Small intestine (tissue), 7 donors: ENCODE data around the gene ANKRD13A. TPM values are rescaled to one million over a fixed set of nuclear protein-coding genes. Genes with fewer than 3 reads are reported as not detected.
A peak's percentile ranks its signal among the peaks of the same experiment; 100 is the strongest.

Experiments
- DNase-seq, 2 donors: peaks; one replicate each; pipeline versions ENCODE4 v3.0.0 to v3.0.0-alpha.2; 2013
- FAIRE-seq: peaks from 2 replicates; lab custom pipeline; 2012; peaks lifted over from hg19 to GRCh38; lab: Jason Lieb, UNC
- H3K27ac ChIP-seq, 3 donors: one replicate each; pipeline ENCODE4 v1.5.1; 2013; ENCODE audit warnings: low read length in 2 of 3, mild to moderate bottlenecking in 2 of 3, control low read depth in 1 of 3, inconsistent platforms in 1 of 3, low read depth in 1 of 3, moderate library complexity in 1 of 3
- H3K27me3 ChIP-seq, 3 donors: one replicate each; pipeline ENCODE4 v1.6.1; 2013; ENCODE audit warnings: low read length in 3 of 3, inconsistent platforms in 1 of 3; ENCODE audit not compliant: control insufficient read depth in 3 of 3, insufficient read depth in 3 of 3
- H3K36me3 ChIP-seq, 3 donors: one replicate each; pipeline ENCODE4 v1.6.1; 2013; ENCODE audit warnings: low read length in 3 of 3, inconsistent platforms in 1 of 3, low read depth in 1 of 3, mild to moderate bottlenecking in 1 of 3, moderate library complexity in 1 of 3; ENCODE audit not compliant: control insufficient read depth in 3 of 3, insufficient read depth in 2 of 3
- H3K4me1 ChIP-seq, 3 donors: one replicate each; pipeline ENCODE4 v1.6.1; 2013; ENCODE audit warnings: low read length in 2 of 3, inconsistent platforms in 1 of 3, low read depth in 1 of 3, mild to moderate bottlenecking in 1 of 3, moderate library complexity in 1 of 3; ENCODE audit not compliant: control insufficient read depth in 3 of 3, insufficient read depth in 2 of 3
- H3K4me3 ChIP-seq, 3 donors: one replicate each; pipeline ENCODE4 v1.5.1; 2013; ENCODE audit warnings: low read length in 3 of 3, control low read depth in 1 of 3, inconsistent platforms in 1 of 3, low read depth in 1 of 3, mild to moderate bottlenecking in 1 of 3, moderate library complexity in 1 of 3
- H3K9me3 ChIP-seq, 2 donors: one replicate each; pipeline ENCODE4 v1.6.1; 2013; ENCODE audit warnings: low read depth in 1 of 2, low read length in 1 of 2; ENCODE audit not compliant: control insufficient read depth in 2 of 2, insufficient read depth in 1 of 2
- WGBS, 3 donors: extraction: QIAGEN DNeasy Blood & Tissue Kit; methylation state at CpG; one replicate each; pipeline ENCODE4 v1.1.7; 2013; 5-methylcytosine and 5-hydroxymethylcytosine counted together
- polyA plus RNA-seq, 4 donors: library from polyadenylated mRNA; stranded (reverse) in 3 of 4; unstranded in 1 of 4; fragments of 200-250 nt in 3 of 4; fragments of 120-200 nt in 1 of 4; gene quantifications; one replicate each; pipeline versions ENCODE4 v1.2.1 to v1.2.3, GENCODE V29; 2013
- donor health status: healthy with polysubstance abuse.
- donor health status: control.
- donor health status: control.
- donor health status: Bipolar disorder and iron deficiency.
- donor health status: healthy.

The ANKRD13A gene
- polyA plus RNA-seq, 4 donors = 15.5 to 27.5 (median 21.2) TPM

DNA sequence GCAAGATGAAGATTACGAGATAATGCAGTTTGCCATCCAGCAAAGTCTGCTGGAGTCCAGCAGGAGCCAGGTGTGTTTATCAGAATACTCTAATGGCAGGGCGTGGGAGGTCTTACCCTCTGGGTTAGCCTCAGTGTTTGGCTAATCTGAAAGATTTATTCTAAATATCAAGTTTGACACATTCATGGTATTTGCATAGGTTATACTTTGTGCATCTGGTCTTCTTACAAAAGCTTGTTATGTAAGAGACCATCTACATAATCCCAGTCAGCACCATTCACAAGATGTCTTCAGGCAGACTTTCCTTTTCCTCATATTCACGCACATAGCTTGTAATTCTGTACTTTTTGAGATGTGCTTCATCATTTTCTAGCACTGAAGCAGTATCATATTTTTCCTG, 34.7 kb downstream of the ANKRD13A start:
- peaks cover 0 to 8% (median 0%) of the 10 kb centered on the region in 3 donors for H3K4me1 ChIP-seq
- H3K36me3 ChIP-seq = peaks cover 24 to 43% (median 26%) of the 10 kb centered on the region in 3 donors
- no peaks in the 10 kb centered on the region for H3K9me3 ChIP-seq
- FAIRE-seq (no peak), DNase-seq (no peak)
- H3K27me3 ChIP-seq = no peaks in the 10 kb centered on the region
- 91 to 96% (median 94%) methylated on average over 3 of the region's 3 CpGs for WGBS, 3 donors
- no peak overlapping the region for H3K27ac ChIP-seq
- no peak overlapping the region for H3K4me3 ChIP-seq

DNA sequence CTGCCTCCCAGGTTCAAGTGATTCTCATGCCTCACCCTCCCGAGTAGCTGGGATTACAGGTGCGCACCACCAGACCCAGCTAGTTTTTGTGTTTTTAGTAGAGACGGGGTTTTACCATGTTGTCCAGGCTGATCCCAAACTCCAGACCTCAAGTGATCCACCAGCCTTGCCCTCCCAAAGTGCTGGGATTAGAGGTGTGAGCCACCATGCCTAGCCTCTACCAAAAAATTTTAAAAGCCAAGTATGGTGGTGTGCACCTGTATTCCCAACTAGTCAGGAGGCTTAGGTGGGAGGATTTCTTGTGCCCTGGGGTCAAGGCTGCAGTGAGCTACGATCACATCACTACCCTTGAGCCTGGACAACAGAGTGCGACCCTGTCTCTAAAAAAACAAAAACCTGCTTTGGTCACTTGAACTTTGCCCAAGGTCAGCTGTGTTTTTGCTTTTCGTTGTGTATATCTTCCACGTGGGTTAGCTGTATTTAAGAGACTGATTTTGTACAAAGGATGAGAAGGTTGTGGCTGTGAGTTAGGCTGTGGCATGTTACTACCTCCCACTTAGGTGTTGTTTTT, 36.4 kb downstream of the ANKRD13A start:
- Histone ChIP-seq H3K27ac (no peak overlapping the region), H3K4me1 (peaks cover 0 to 18% (median 4%) of the 10 kb centered on the region in 3 donors), H3K4me3 (no peak overlapping the region), H3K9me3 (no peaks in the 10 kb centered on the region), H3K27me3 (no peaks in the 10 kb centered on the region), H3K36me3 (peaks cover 17 to 38% (median 18%) of the 10 kb centered on the region in 3 donors)
- no peak for DNase-seq
- 86 to 89% (median 86%) methylated on average over 7 of the region's 7 CpGs for whole genome bisulfite sequencing, 3 donors
- no peak for FAIRE-seq

DNA sequence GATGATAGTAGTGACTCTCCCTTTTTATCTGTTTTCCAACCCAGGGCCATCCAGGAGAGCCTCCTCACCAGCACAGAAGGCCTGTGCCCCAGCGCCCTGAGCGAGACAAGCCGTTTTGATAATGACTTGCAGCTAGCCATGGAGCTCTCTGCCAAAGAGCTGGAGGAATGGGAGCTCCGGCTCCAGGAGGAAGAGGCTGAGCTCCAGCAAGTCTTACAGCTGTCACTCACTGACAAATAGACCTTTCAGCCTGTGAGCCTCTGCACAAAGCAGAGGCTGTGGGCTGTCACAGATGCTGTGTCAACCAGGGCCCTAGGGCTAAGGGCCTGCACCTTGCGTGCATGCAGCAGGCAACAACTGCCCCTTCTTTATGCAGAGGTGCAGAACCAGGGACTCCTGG, 38.1 kb downstream of the ANKRD13A start:
- peaks cover 0 to 19% (median 4%) of the 10 kb centered on the region in 3 donors for H3K4me1 ChIP-seq
- DNase-seq (no peak), FAIRE-seq (no peak)
- WGBS, 3 donors = 86 to 92% (median 90%) methylated on average over 5 of the region's 5 CpGs
- H3K36me3 ChIP-seq = peaks cover 17 to 40% (median 25%) of the 10 kb centered on the region in 3 donors
- H3K27me3 ChIP-seq = no peaks in the 10 kb centered on the region
- no peaks in the 10 kb centered on the region for H3K9me3 ChIP-seq
- no peak overlapping the region for H3K27ac ChIP-seq
- H3K4me3 ChIP-seq = no peak overlapping the region

DNA sequence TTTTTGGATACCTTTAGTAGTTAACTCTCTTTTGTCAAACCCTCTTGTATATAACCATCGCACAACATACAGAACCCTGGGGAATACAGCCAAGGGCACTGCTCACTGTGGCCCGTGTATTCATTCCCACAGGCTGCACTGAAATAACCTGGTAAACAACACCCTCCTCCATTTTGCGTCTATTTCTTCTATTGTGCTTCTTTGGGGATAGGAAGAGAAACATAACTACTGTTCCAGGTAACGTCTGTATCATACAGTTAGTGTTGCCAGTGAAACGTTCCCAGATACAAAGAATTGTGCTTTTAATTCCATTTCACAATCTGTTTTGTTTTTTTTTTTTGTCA, 39.5 kb downstream of the ANKRD13A start:
- 45 to 56% (median 46%) methylated on average over 5 of the region's 5 CpGs for WGBS, 3 donors
- H3K27ac ChIP-seq = peak overlapping the region in 2 of 3 donors; percentile 66 to 69
- H3K36me3 ChIP-seq = peaks cover 14 to 48% (median 22%) of the 10 kb centered on the region in 3 donors
- no peaks in the 10 kb centered on the region for H3K9me3 ChIP-seq
- no peaks in the 10 kb centered on the region for H3K27me3 ChIP-seq
- H3K4me3 ChIP-seq = no peak overlapping the region
- no peak for DNase-seq
- no peak for FAIRE-seq
- H3K4me1 ChIP-seq = peaks cover 0 to 21% (median 4%) of the 10 kb centered on the region in 3 donors

DNA sequence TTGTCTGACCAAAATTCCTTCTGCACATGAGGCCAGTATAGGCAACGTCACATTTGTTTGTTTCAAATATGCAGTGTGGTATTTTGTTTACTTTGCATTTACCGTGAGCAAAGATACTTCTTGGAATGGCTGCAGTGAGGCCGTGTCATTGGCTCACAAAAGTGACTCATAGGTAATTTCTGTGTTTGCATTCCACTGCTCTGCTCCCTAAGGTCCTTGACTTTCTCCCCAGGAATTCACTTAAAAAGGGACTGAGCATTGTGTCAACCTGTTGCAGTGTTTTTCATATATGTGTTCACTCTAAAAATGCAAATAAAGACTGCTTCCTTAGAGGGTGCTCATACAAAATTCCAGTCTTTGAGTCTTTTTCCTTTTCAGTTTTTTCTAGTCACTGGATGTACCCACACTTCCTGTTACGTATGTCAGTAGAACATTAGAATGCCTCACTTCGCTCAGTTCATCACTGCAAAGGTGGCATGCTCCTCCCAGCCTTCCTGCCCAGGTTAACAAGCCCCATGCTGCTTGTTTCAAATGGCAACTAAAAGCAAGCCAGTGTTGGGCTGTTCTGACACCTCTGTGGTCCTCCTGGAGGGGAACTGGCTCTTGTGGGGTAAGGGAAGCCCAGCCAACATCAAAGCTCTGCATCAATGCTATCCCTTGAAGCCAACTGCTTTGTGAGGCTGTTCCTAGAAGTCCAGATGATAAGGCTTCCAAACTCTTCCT, 40.0 kb downstream of the ANKRD13A start:
- peak overlapping the region; percentile 55 to 88 (median 66) for H3K27ac ChIP-seq
- H3K9me3 ChIP-seq = no peaks in the 10 kb centered on the region
- 25 to 46% (median 44%) methylated on average over 5 of the region's 5 CpGs for WGBS, 3 donors
- peaks cover 11 to 51% (median 21%) of the 10 kb centered on the region in 3 donors for H3K36me3 ChIP-seq
- FAIRE-seq (no peak), DNase-seq (peak; percentile 59 to 84)
- no peaks in the 10 kb centered on the region for H3K27me3 ChIP-seq
- H3K4me1 ChIP-seq = peaks cover 0 to 21% (median 4%) of the 10 kb centered on the region in 3 donors
- H3K4me3 ChIP-seq = no peak overlapping the region

DNA sequence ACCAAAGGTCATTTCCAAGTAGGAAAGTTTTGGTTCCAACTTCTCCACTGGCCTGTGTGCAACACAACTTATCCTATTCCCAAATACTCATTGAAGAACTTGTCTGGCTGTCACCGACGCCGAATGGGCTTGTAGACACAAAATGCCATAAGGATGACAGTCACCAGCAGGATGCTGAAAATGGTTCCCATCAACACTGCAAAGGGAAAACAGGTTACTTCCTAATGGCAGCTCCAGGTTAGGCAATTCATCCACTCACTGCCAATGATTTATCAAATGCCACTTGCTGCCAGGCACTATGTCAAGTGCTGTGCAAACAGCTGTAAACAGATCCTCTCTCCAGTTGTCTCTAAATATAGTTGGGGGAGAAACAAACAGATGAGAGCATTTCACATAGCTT, 43.0 kb downstream of the ANKRD13A start:
- Histone ChIP-seq H3K27ac (no peak overlapping the region), H3K36me3 (peaks cover 4 to 40% (median 9%) of the 10 kb centered on the region in 3 donors), H3K4me3 (no peak overlapping the region), H3K4me1 (peaks cover 0 to 29% (median 7%) of the 10 kb centered on the region in 3 donors), H3K9me3 (no peaks in the 10 kb centered on the region), H3K27me3 (no peaks in the 10 kb centered on the region)
- peak in 1 of 2 donors; percentile 16 for DNase-seq
- FAIRE-seq = no peak
- WGBS, 3 donors = 91 to 94% (median 94%) methylated on average over 3 of the region's 3 CpGs

DNA sequence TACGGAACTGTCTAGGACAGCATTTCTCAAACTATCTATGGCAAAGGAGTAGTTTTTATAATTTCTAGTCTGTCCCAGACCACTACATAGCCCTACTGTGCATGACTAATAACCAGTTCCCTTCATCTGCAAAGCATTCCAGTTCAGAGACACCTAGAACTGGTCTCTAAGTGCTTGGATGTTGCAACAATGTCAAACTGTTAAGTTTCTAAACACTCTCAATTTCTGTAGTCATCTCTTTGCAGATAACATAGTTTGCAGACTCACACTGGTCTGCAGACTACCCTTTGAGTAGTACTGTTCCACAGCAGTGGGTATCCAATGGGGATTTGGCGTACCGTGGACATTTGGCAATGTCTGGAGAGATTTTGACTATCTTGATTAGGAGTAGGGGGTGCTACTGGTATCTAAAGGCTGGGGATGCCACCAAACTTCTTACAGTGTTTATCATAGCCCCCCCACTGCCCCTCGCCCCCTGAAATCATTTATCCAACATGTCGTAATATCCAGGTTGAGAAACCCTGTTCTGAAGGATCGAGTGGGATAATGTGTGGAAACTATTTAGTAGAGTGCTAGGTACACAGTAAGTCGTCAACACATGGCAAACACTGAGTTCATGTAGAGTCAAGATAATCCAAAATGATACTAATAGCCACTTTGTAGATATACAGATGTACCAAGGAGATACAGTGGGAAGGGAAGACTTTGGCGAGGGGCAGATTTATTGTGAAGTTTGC, 47.4 kb downstream of the ANKRD13A start:
- FAIRE-seq (no peak), DNase-seq (no peak)
- Histone ChIP-seq H3K36me3 (peaks cover 0 to 25% (median 4%) of the 10 kb centered on the region in 3 donors), H3K9me3 (no peaks in the 10 kb centered on the region), H3K4me1 (peaks cover 0 to 11% (median 6%) of the 10 kb centered on the region in 3 donors), H3K27ac (no peak overlapping the region), H3K27me3 (no peaks in the 10 kb centered on the region), H3K4me3 (peak overlapping the region in 1 of 3 donors; percentile 92)
- WGBS, 3 donors = 87 to 92% (median 89%) methylated on average over 8 of the region's 8 CpGs

DNA sequence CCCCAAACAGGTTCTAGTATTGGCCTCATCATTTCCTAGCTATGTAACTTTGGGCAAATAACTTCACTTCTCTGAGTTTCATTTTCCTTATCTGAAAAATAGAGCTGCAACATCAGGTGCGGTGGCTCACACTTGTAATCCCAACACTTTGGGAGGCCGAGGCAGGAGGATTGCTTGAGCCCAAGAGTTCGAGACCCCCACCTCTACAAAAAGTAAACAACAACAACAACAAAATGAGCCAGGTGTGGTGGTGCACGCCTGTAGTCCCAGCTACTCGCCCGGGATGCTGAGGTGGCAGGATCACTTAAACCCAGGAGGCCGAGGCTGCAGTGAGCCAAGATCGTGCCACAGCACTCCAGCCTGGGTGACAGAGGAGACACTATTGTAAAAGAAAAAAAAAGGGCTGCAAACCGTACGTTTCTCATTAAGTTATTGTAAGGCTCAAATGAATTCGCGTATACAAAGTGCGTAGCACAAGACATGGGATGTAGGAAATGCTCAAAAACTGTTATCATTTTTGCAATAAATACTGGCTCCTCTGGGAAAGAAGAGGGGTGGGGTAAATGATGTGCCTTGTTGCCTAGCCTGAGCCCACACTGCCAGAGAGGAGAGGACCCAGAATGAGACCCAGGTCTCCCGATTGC, 48.2 kb downstream of the ANKRD13A start:
- Histone ChIP-seq H3K27ac (peak overlapping the region in 2 of 3 donors; percentile 87 to 97), H3K4me3 (peak overlapping the region; percentile 62 to 92 (median 89)), H3K36me3 (peaks cover 0 to 20% (median 0%) of the 10 kb centered on the region in 3 donors), H3K9me3 (no peaks in the 10 kb centered on the region), H3K27me3 (no peaks in the 10 kb centered on the region), H3K4me1 (peaks cover 0 to 8% (median 6%) of the 10 kb centered on the region in 3 donors)
- WGBS, 3 donors = 67 to 75% (median 73%) methylated on average over 14 of the region's 14 CpGs
- no peak for FAIRE-seq
- DNase-seq = peak in 1 of 2 donors; percentile 19
